Peyer's patch (tissue), 4 donors: ENCODE data around the gene HNRNPL.

Experiments used
- CTCF ChIP-seq, 6 experiments: fragments of 450-650 bp in 4 of 6; fragments of 200-600 bp in 2 of 6; sonication (generic) in 1 of 6; IDR thresholded peaks; one replicate each; pipeline ENCODE4 v1.5.1; 2017 to 2019; ENCODE audit warnings: antibody characterized with exemption in 6 of 6, mild to moderate bottlenecking in 3 of 6, moderate library complexity in 1 of 6
- POLR2A ChIP-seq, 2 donors: fragments of 450-650 bp; IDR thresholded peaks; one replicate each; pipeline ENCODE4 v1.5.1; 2017; ENCODE audit warnings: antibody characterized with exemption in 2 of 2, mild to moderate bottlenecking in 2 of 2, moderate library complexity in 2 of 2

- TF ChIP-seq POLR2A (IDR thresholded peaks at IDR 0.05) (peak; percentile 97), CTCF (IDR thresholded peaks at IDR 0.05) (peak in 1 of 6 experiments; percentile 16)
Measured at GRCh38 chr19:38812841-38813320, 36.9 kb downstream of the HNRNPL start, which contains the start of gene LGALS4.
